Natural killer cell (primary cell): ENCODE measurements around the gene RSBN1. TPM values are rescaled to one million over a fixed set of nuclear protein-coding genes. Genes with fewer than 3 reads are reported as not detected.
A peak's percentile ranks its signal among the peaks of the same experiment; 100 is the strongest.

Source experiments
- ATAC-seq, 3 donors: fragments of 150-1000 bp in 2 of 3; fragments of 200-7000 bp in 1 of 3; cut with Tn5 transposase; 1 replicate in 1 of 3; 2 replicates in 2 of 3; pipeline ENCODE4 v1.10.0; 2021; ENCODE audit warnings: mild to moderate bottlenecking in 2 of 3, moderate library complexity in 2 of 3
- DNase-seq, 2 donors: peaks; one replicate each; pipeline versions ENCODE4 v3.0.0 to v3.0.0-alpha.2; 2013 to 2021; ENCODE audit warnings: mixed read lengths in 1 of 2
- H3K27ac ChIP-seq: one replicate; pipeline ENCODE4 v1.5.1; 2013; ENCODE audit warnings: mild to moderate bottlenecking, low read length
- H3K27me3 ChIP-seq: one replicate; pipeline ENCODE4 v1.6.1; 2013; ENCODE audit warnings: low read length; ENCODE audit not compliant: control insufficient read depth, insufficient read depth
- H3K36me3 ChIP-seq: one replicate; pipeline ENCODE4 v1.6.1; 2013; ENCODE audit warnings: low read length; ENCODE audit not compliant: control insufficient read depth, insufficient read depth
- H3K4me1 ChIP-seq: one replicate; pipeline ENCODE4 v1.6.1; 2013; ENCODE audit warnings: low read length; ENCODE audit not compliant: control insufficient read depth, insufficient read depth
- H3K4me3 ChIP-seq: one replicate; pipeline ENCODE4 v1.5.1; 2013; ENCODE audit warnings: low read length
- H3K9me3 ChIP-seq: one replicate; pipeline ENCODE4 v1.6.1; 2013; ENCODE audit warnings: low read length; ENCODE audit not compliant: control insufficient read depth, insufficient read depth
- H3K27ac Mint-ChIP-seq, 2 donors: one replicate each; pipeline ENCODE4 v1.8.0; 2022; ENCODE audit warnings: mild to moderate bottlenecking in 2 of 2, mixed read lengths in 2 of 2, moderate library complexity in 1 of 2
- H3K27me3 Mint-ChIP-seq, 2 donors: one replicate each; pipeline ENCODE4 v1.8.0; 2022; ENCODE audit warnings: low read depth in 2 of 2, mixed read lengths in 2 of 2
- H3K36me3 Mint-ChIP-seq: one replicate; pipeline ENCODE4 v1.8.0; 2022; ENCODE audit warnings: mixed read lengths
- H3K4me1 Mint-ChIP-seq, 2 donors: one replicate each; pipeline ENCODE4 v1.8.0; 2022; ENCODE audit warnings: mixed read lengths in 2 of 2
- H3K4me3 Mint-ChIP-seq: one replicate; pipeline ENCODE4 v1.8.0; 2022; ENCODE audit warnings: mild to moderate bottlenecking, moderate library complexity, mixed read lengths
- H3K9me3 Mint-ChIP-seq, 2 donors: one replicate each; pipeline ENCODE4 v1.8.0; 2022; ENCODE audit warnings: mixed read lengths in 2 of 2
- WGBS: methylation state at CpG from one replicate; pipeline ENCODE4 v1.1.7; 2013; ENCODE audit warnings: missing lambda C conversion rate; ENCODE audit not compliant: insufficient coverage; 5-methylcytosine and 5-hydroxymethylcytosine counted together
- intact Hi-C: fragments of 100-400 bp; cut with micrococcal nuclease; formaldehyde crosslinking; loops from one replicate; pipeline ENCODE4 v1.14.2; 2022
- total RNA-seq, 4 donors: library from RNA; stranded (reverse); fragments of 120-200 nt in 1 of 4; gene quantifications; one replicate each; pipeline versions ENCODE4 v1.2.3 to v1.2.4, GENCODE V29; 2013 to 2022
- TF ChIP-seq, protein P1 (sequence below): fragments of 200-600 bp; IDR thresholded peaks from one replicate; pipeline ENCODE4 v1.8.0; 2022; ENCODE audit warnings: antibody characterized with exemption

RSBN1 gene
- total RNA-seq, 3 donors from 2014 or later (not counting 1 experiment from before 2014, with no cell fraction given): 30.1 to 37.9 (median 36.5) TPM

DNA sequence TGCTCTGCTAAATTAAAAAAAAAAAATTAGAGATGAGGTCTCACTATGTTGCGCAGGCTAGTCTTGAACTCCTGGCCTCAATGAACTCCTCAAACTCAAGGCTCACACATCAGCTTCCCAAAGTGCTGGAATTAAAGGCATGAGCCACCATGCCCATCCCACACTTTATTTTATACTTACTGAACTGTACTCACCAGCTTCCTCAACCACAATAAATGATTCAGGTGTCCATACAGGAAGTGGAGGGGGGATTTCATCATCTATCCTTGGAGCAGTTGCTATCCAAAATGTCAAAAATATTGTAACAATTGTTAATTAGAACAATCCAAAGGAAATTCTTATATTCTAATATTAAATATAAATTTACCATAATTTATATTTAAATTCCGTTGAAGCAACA is 22.4 kb upstream of the RSBN1 start:
- no peaks in the 10 kb centered on the region for H3K4me1 Mint-ChIP-seq
- H3K36me3 Mint-ChIP-seq: peaks cover 14% of the 10 kb centered on the region
- ATAC-seq (no peak), DNase-seq (no peak)
- 100% methylated on average over 1 of the region's 2 CpGs for WGBS
- no peak overlapping the region for H3K4me3 Mint-ChIP-seq
- H3K9me3 Mint-ChIP-seq: no peaks in the 10 kb centered on the region
- H3K36me3 ChIP-seq: peaks cover 64% of the 10 kb centered on the region
- no peaks in the 10 kb centered on the region for H3K27me3 ChIP-seq
- no peaks in the 10 kb centered on the region for H3K4me1 ChIP-seq
- H3K27ac ChIP-seq: no peak overlapping the region
- TF ChIP-seq, protein P1, sequence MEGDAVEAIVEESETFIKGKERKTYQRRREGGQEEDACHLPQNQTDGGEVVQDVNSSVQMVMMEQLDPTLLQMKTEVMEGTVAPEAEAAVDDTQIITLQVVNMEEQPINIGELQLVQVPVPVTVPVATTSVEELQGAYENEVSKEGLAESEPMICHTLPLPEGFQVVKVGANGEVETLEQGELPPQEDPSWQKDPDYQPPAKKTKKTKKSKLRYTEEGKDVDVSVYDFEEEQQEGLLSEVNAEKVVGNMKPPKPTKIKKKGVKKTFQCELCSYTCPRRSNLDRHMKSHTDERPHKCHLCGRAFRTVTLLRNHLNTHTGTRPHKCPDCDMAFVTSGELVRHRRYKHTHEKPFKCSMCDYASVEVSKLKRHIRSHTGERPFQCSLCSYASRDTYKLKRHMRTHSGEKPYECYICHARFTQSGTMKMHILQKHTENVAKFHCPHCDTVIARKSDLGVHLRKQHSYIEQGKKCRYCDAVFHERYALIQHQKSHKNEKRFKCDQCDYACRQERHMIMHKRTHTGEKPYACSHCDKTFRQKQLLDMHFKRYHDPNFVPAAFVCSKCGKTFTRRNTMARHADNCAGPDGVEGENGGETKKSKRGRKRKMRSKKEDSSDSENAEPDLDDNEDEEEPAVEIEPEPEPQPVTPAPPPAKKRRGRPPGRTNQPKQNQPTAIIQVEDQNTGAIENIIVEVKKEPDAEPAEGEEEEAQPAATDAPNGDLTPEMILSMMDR: no peak
- no peak overlapping the region for H3K27ac Mint-ChIP-seq
- no peaks in the 10 kb centered on the region for H3K9me3 ChIP-seq
- no peak overlapping the region for H3K4me3 ChIP-seq
- intact Hi-C loops: loop anchor here (1.0 to 5.0 kb wide), 4 partner anchors 38 to 448 kb away; partner anchors contain the start of genes DCLRE1B, HIPK1 and PTPN22
- no peaks in the 10 kb centered on the region for H3K27me3 Mint-ChIP-seq

DNA sequence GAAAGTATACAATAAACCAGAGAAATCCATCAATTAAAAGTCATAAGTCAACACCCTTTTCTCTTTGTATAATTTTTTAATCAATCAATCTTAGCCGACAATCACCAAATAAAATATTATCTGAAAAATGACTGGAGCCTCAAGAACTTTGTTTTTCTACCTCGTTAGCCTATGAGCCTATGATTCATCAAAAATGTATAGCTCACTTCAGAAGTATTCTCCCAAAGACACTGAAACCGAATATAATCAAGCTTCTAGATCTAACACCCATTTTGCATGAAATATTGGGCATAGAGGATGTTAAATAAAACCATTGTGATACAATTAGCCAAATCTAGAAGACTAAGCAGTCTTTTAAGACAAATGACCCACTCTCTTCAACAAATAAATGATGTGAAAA is 17.8 kb upstream of the RSBN1 start:
- TF ChIP-seq, protein P1: no peak
- intact Hi-C loops: no loop called here
- no peak overlapping the region for H3K4me3 ChIP-seq
- no peak overlapping the region for H3K4me3 Mint-ChIP-seq
- H3K27ac Mint-ChIP-seq: peak overlapping the region; percentile 48 to 51
- H3K4me1 Mint-ChIP-seq: no peaks in the 10 kb centered on the region
- H3K9me3 ChIP-seq: no peaks in the 10 kb centered on the region
- peaks cover 84% of the 10 kb centered on the region for H3K36me3 ChIP-seq
- no peaks in the 10 kb centered on the region for H3K27me3 ChIP-seq
- H3K9me3 Mint-ChIP-seq: no peaks in the 10 kb centered on the region
- H3K4me1 ChIP-seq: no peaks in the 10 kb centered on the region
- WGBS: 94% methylated on average over 2 of the region's 3 CpGs
- no peak for DNase-seq
- H3K27ac ChIP-seq: no peak overlapping the region
- ATAC-seq: no peak
- peaks cover 21% of the 10 kb centered on the region for H3K36me3 Mint-ChIP-seq
- H3K27me3 Mint-ChIP-seq: no peaks in the 10 kb centered on the region

DNA sequence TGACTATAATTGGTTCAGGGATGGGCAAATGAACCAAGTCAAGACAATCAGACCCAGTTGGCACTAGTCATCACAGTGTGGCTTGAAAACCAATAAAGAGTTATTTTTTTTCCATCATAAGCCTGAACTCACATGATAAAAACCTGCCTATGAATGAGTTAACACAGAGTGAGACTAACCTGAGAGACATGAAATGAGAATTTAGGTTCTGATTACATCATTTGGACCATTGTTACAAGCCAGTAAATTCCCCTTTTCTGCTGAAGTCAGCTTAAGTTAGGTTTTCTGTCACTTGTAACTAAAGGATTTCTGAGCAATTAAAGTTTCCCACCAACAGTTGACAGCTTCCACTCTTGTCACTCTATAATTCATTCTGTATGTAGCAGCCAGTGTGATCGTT is 9.6 kb upstream of the RSBN1 start:
- Mint-ChIP-seq H3K36me3 (peaks cover 10% of the 10 kb centered on the region), H3K9me3 (no peaks in the 10 kb centered on the region), H3K27ac (peak overlapping the region; percentile 5 to 29), H3K4me1 (no peaks in the 10 kb centered on the region), H3K27me3 (no peaks in the 10 kb centered on the region), H3K4me3 (no peak overlapping the region)
- no peaks in the 10 kb centered on the region for H3K4me1 ChIP-seq
- DNase-seq: no peak
- peaks cover 66% of the 10 kb centered on the region for H3K36me3 ChIP-seq
- intact Hi-C loops: no loop called here
- no peak for ATAC-seq
- WGBS: 100% methylated on average over 1 of the region's 1 CpG
- H3K9me3 ChIP-seq: no peaks in the 10 kb centered on the region
- TF ChIP-seq, protein P1: no peak
- no peaks in the 10 kb centered on the region for H3K27me3 ChIP-seq
- no peak overlapping the region for H3K4me3 ChIP-seq
- H3K27ac ChIP-seq: no peak overlapping the region

DNA sequence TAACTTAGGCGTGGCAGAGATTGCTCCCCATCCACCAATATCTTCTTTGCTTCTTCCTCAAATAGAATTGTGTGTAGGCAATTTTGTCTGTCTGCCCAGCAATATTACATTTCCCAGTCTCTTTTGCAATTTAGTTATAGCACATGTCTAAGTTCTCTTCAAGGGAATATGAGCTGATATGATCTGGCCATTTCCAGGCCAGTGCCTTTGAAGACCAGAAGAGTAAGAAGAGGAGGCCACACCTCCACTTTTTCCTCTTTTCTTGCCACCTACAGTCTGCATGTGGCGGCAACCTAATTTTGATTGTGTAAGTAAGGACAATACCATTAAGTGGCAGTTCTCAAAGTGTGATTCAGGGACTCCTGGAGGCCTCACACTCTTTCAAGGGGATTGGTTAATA is 6.3 kb upstream of the RSBN1 start:
- TF ChIP-seq, protein P1: no peak
- Histone ChIP-seq H3K27ac (no peak overlapping the region), H3K4me3 (no peak overlapping the region), H3K27me3 (no peaks in the 10 kb centered on the region), H3K4me1 (no peaks in the 10 kb centered on the region), H3K9me3 (no peaks in the 10 kb centered on the region), H3K36me3 (peaks cover 63% of the 10 kb centered on the region)
- H3K9me3 Mint-ChIP-seq: no peaks in the 10 kb centered on the region
- H3K36me3 Mint-ChIP-seq: peaks cover 7% of the 10 kb centered on the region
- peak overlapping the region in 1 of 2 donors; percentile 27 for H3K27ac Mint-ChIP-seq
- DNase-seq (no peak), ATAC-seq (no peak)
- no peaks in the 10 kb centered on the region for H3K4me1 Mint-ChIP-seq
- WGBS: 100% methylated on average over 1 of the region's 2 CpGs
- intact Hi-C loops: no loop called here
- H3K27me3 Mint-ChIP-seq: no peaks in the 10 kb centered on the region
- H3K4me3 Mint-ChIP-seq: no peak overlapping the region
